ENCODE data around the gene HTRA1.

The HTRA1 gene

GRCh38 chr10:122531939-122532338 lies 70.6 kb downstream of the HTRA1 start:
- POLR2A ChIA-PET, result no interaction called here
- CTCF ChIA-PET, result no interaction called here
- no peak for TF ChIP-seq CTCF (IDR thresholded peaks at IDR 0.05; ENCODE audit: control extremely low read depth, extremely low read depth, low read depth, missing control alignments)
- DNase-seq (ENCODE audit: extremely low spot score), result no peak

- DNase-seq (ENCODE audit: extremely low spot score), result no peak
- CTCF ChIA-PET, result no interaction called here
- no peak for TF ChIP-seq CTCF (IDR thresholded peaks at IDR 0.05; ENCODE audit: control extremely low read depth, extremely low read depth, low read depth, missing control alignments)
- POLR2A ChIA-PET, result no interaction called here
Measured at GRCh38 chr10:122532601-122533296, 71.4 kb downstream of the HTRA1 start.

GRCh38 chr10:122537545-122537944 lies 76.2 kb downstream of the HTRA1 start:
- no peak for DNase-seq (ENCODE audit: extremely low spot score)
- ChIA-PET CTCF (interaction anchor here (1.0 kb wide), 1 partner anchor 10 kb away, joined by 3 read pairs; no protein-coding TSS in a partner anchor), POLR2A (no interaction called here)
- no peak for TF ChIP-seq CTCF (IDR thresholded peaks at IDR 0.05; ENCODE audit: control extremely low read depth, extremely low read depth, low read depth, missing control alignments)

- ChIA-PET POLR2A (no interaction called here), CTCF (interaction anchor here (3.7 kb wide), 1 partner anchor 24 kb away, joined by 11 read pairs; no protein-coding TSS in a partner anchor)
- TF ChIP-seq CTCF (IDR thresholded peaks at IDR 0.05; ENCODE audit: control extremely low read depth, extremely low read depth, low read depth, missing control alignments), result no peak
- DNase-seq (ENCODE audit: extremely low spot score), result no peak
Measured at GRCh38 chr10:122541541-122542002, 80.2 kb downstream of the HTRA1 start.

GRCh38 chr10:122543676-122544445 lies 82.5 kb downstream of the HTRA1 start:
- ChIA-PET POLR2A (no interaction called here), CTCF (interaction anchor here (1.8 kb wide), 1 partner anchor 22 kb away, joined by 6 read pairs; no protein-coding TSS in a partner anchor)
- no peak for TF ChIP-seq CTCF (IDR thresholded peaks at IDR 0.05; ENCODE audit: control extremely low read depth, extremely low read depth, low read depth, missing control alignments)
- no peak for DNase-seq (ENCODE audit: extremely low spot score)

GRCh38 chr10:122544493-122544892 lies 83.1 kb downstream of the HTRA1 start:
- no peak for DNase-seq (ENCODE audit: extremely low spot score)
- POLR2A ChIA-PET, result no interaction called here
- TF ChIP-seq CTCF (IDR thresholded peaks at IDR 0.05; ENCODE audit: control extremely low read depth, extremely low read depth, low read depth, missing control alignments), result no peak
- CTCF ChIA-PET, result interaction anchor here (1.8 kb wide), 1 partner anchor 21 kb away, joined by 6 read pairs; no protein-coding TSS in a partner anchor

Data from GM10248 (cell line).